Keratinocyte (primary cell): Measurements from ENCODE around the gene HEPHL1. TPM values are rescaled to one million over a fixed set of nuclear protein-coding genes. Genes with fewer than 3 reads are reported as not detected.

Experiments
- DNase-seq: peaks from one replicate; pipeline ENCODE4 v3.0.0-alpha.2; 2011; ENCODE audit warnings: low read depth, missing footprints, low spot score
- FAIRE-seq: peaks from 2 replicates; lab custom pipeline; 2011; peaks lifted over from hg19 to GRCh38; lab: Jason Lieb, UNC
- H2AFZ ChIP-seq: 2 replicates; pipeline ENCODE4 v1.6.0; 2012; ENCODE audit warnings: low read length, control low read depth, inconsistent platforms; ENCODE audit not compliant: control insufficient read depth
- H3K27ac ChIP-seq: 2 replicates; pipeline ENCODE4 v1.5.1; 2011; ENCODE audit warnings: low read length; ENCODE audit not compliant: control insufficient read depth, insufficient read depth
- H3K27me3 ChIP-seq: 3 replicates; pipeline ENCODE4 v1.6.0; 2011; ENCODE audit warnings: low read length; ENCODE audit not compliant: control insufficient read depth, insufficient read depth; ENCODE audit errors: extremely low read depth
- H3K36me3 ChIP-seq, 2 experiments: 2 replicates in 1 of 2; 3 replicates in 1 of 2; pipeline ENCODE4 v1.5.1; 2011; ENCODE audit warnings: low read length in 2 of 2, mild to moderate bottlenecking in 1 of 2; ENCODE audit not compliant: control insufficient read depth in 2 of 2, insufficient read depth in 2 of 2; ENCODE audit errors: extremely low read depth in 1 of 2
- H3K4me1 ChIP-seq: 3 replicates; pipeline ENCODE4 v1.5.1; 2011; ENCODE audit warnings: low read length; ENCODE audit not compliant: control insufficient read depth, insufficient read depth; ENCODE audit errors: extremely low read depth
- H3K4me2 ChIP-seq: 3 replicates; pipeline ENCODE4 v1.6.0; 2011; ENCODE audit warnings: low read depth, low read length; ENCODE audit not compliant: control insufficient read depth, insufficient read depth; ENCODE audit errors: extremely low read depth
- H3K4me3 ChIP-seq, 3 experiments: fragments of 200-600 bp in 1 of 3; sonication (generic) in 1 of 3; 2 replicates in 2 of 3; 3 replicates in 1 of 3; pipeline ENCODE4 v1.5.1; 2011 to 2016; ENCODE audit warnings: low read length in 3 of 3, mild to moderate bottlenecking in 3 of 3, control low read depth in 2 of 3, inconsistent platforms in 1 of 3, low read depth in 1 of 3, mixed read lengths in 1 of 3, mixed run types in 1 of 3, moderate library complexity in 1 of 3; ENCODE audit not compliant: control insufficient read depth in 2 of 3, insufficient read depth in 2 of 3; ENCODE audit errors: extremely low read depth in 1 of 3
- H3K79me2 ChIP-seq: 2 replicates; pipeline ENCODE4 v1.6.0; 2012; ENCODE audit warnings: low read length; ENCODE audit not compliant: control insufficient read depth, insufficient read depth
- H3K9ac ChIP-seq: 3 replicates; pipeline ENCODE4 v1.6.0; 2011; ENCODE audit warnings: low read length; ENCODE audit not compliant: control insufficient read depth, insufficient read depth; ENCODE audit errors: extremely low read depth
- H3K9me1 ChIP-seq: 3 replicates; pipeline ENCODE4 v1.6.0; 2011; ENCODE audit warnings: low read length; ENCODE audit not compliant: control insufficient read depth, insufficient read depth; ENCODE audit errors: extremely low read depth
- H3K9me3 ChIP-seq: 2 replicates; pipeline ENCODE4 v1.5.1; 2012; ENCODE audit warnings: low read depth, low read length; ENCODE audit not compliant: control insufficient read depth
- H4K20me1 ChIP-seq: 3 replicates; pipeline ENCODE4 v1.6.0; 2011; ENCODE audit warnings: low read length; ENCODE audit not compliant: control insufficient read depth, insufficient read depth; ENCODE audit errors: extremely low read depth
- EZH2 ChIP-seq: IDR thresholded peaks from one replicate; pipeline ENCODE4 v1.6.1; 2012; ENCODE audit warnings: inconsistent platforms, mild to moderate bottlenecking, low read length, moderate library complexity
- dilution Hi-C: fragments of 300-500 bp; cut with MboI; formaldehyde crosslinking; loops from one replicate; pipeline ENCODE4 v1.7.0; 2020; ENCODE audit warnings: low sequenced_read_pairs; ENCODE audit not compliant: extremely low pct_ligation_motif_present
- polyA plus RNA-seq, 5 experiments: library from polyadenylated mRNA; depleted of rRNA in 3 of 5; stranded (reverse) in 3 of 5; stranded (forward) in 1 of 5; unstranded in 1 of 5; fragments of >200 nt; gene quantifications; 1 replicate in 1 of 5; 2 replicates in 3 of 5; 3 replicates in 1 of 5; pipeline versions ENCODE4 v1.2.1 to v1.2.3, GENCODE V29; 2011 to 2012; ENCODE audit warnings: missing spikeins in 2 of 5, low read depth in 1 of 5, low replicate concordance in 1 of 5
- TF ChIP-seq, protein P1 (sequence below), 3 experiments: IDR thresholded peaks in 1 of 3; conservative IDR thresholded peaks in 1 of 3; optimal IDR thresholded peaks in 1 of 3; 2 replicates in 2 of 3; 3 replicates in 1 of 3; pipeline versions ENCODE3 to v1.5.1; 2011; ENCODE audit warnings: low read length in 3 of 3, mild to moderate bottlenecking in 3 of 3, moderate library complexity in 2 of 3, control low read depth in 1 of 3, inconsistent platforms in 1 of 3; ENCODE audit not compliant: insufficient read depth in 2 of 3; ENCODE audit errors: extremely low read depth in 1 of 3

HEPHL1 gene
- polyA plus RNA-seq, 1 donor (not counting 4 experiments of a cell fraction or from before 2014, with no cell fraction given), result 138 TPM

GRCh38 chr11:93983542-93984195 lies 37.5 kb upstream of the HEPHL1 start:
- H3K36me3 ChIP-seq, result no peaks in the 10 kb centered on the region
- TF ChIP-seq EZH2, result no peak
- TF ChIP-seq, protein P1, sequence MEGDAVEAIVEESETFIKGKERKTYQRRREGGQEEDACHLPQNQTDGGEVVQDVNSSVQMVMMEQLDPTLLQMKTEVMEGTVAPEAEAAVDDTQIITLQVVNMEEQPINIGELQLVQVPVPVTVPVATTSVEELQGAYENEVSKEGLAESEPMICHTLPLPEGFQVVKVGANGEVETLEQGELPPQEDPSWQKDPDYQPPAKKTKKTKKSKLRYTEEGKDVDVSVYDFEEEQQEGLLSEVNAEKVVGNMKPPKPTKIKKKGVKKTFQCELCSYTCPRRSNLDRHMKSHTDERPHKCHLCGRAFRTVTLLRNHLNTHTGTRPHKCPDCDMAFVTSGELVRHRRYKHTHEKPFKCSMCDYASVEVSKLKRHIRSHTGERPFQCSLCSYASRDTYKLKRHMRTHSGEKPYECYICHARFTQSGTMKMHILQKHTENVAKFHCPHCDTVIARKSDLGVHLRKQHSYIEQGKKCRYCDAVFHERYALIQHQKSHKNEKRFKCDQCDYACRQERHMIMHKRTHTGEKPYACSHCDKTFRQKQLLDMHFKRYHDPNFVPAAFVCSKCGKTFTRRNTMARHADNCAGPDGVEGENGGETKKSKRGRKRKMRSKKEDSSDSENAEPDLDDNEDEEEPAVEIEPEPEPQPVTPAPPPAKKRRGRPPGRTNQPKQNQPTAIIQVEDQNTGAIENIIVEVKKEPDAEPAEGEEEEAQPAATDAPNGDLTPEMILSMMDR (optimal IDR thresholded peaks at IDR 0.05 in 1 of 3, IDR thresholded peaks at IDR 0.05 in 1 of 3, conservative IDR thresholded peaks at IDR 0.05 in 1 of 3; ENCODE audit: extremely low read depth in 1 of 3, insufficient read depth in 2 of 3, low read length in 3 of 3), result no peak
- no peak overlapping the region for H2AFZ ChIP-seq
- no peak overlapping the region for H3K27ac ChIP-seq
- dilution Hi-C loops, result no loop called here
- peaks cover 17% of the 10 kb centered on the region for H3K4me1 ChIP-seq
- H3K27me3 ChIP-seq, result no peaks in the 10 kb centered on the region
- H3K4me2 ChIP-seq, result no peak overlapping the region
- no peak overlapping the region for H3K4me3 ChIP-seq
- H3K79me2 ChIP-seq, result no peaks in the 10 kb centered on the region
- DNase-seq (no peak), FAIRE-seq (no peak)
- H3K9me3 ChIP-seq, result no peaks in the 10 kb centered on the region
- no peaks in the 10 kb centered on the region for H3K9me1 ChIP-seq
- no peak overlapping the region for H3K9ac ChIP-seq
- no peaks in the 10 kb centered on the region for H4K20me1 ChIP-seq

DNA sequence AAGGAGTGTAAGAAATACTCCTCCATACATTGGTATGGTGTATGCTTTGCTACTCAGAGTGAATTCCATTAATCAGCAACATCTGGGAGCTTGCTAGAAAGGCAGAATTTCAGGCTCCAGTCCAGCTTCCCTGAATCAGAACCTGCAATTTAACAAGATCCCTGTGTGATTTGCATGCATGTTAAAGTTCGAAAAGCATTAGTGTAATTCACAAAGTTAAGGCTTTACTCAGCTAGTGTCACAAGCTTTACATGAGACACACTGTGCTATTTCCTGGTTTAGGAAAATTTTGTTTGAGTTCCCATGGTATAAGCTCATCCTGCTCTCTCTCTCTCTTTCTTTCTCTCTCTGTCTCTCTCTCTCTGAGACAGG lies 37.0 kb upstream of the HEPHL1 start:
- Histone ChIP-seq H3K4me2 (no peak overlapping the region), H3K9me3 (no peaks in the 10 kb centered on the region), H3K79me2 (no peaks in the 10 kb centered on the region), H3K9ac (no peak overlapping the region), H3K36me3 (no peaks in the 10 kb centered on the region), H3K27me3 (no peaks in the 10 kb centered on the region), H3K4me3 (no peak overlapping the region), H2AFZ (no peak overlapping the region), H3K27ac (no peak overlapping the region), H4K20me1 (no peaks in the 10 kb centered on the region), H3K4me1 (peaks cover 17% of the 10 kb centered on the region), H3K9me1 (no peaks in the 10 kb centered on the region)
- DNase-seq (no peak), FAIRE-seq (peak; percentile 51)
- dilution Hi-C loops, result no loop called here
- TF ChIP-seq, protein P1 (optimal IDR thresholded peaks at IDR 0.05 in 1 of 3, IDR thresholded peaks at IDR 0.05 in 1 of 3, conservative IDR thresholded peaks at IDR 0.05 in 1 of 3; ENCODE audit: extremely low read depth in 1 of 3, insufficient read depth in 2 of 3, low read length in 3 of 3), result no peak
- TF ChIP-seq EZH2, result no peak
